Kidney tubule cell (primary cell): ENCODE measurements around the gene ASAP2.
"Not testable (repeated sequence)": the region's sequence is repeated elsewhere in the genome, so short reads cannot be mapped to it uniquely, and the experiment has no call there.

Experiments used
- DNase-seq: peaks from one replicate; pipeline ENCODE4 v3.0.0-alpha.2; 2018; ENCODE audit warnings: low spot score

The ASAP2 gene

DNA sequence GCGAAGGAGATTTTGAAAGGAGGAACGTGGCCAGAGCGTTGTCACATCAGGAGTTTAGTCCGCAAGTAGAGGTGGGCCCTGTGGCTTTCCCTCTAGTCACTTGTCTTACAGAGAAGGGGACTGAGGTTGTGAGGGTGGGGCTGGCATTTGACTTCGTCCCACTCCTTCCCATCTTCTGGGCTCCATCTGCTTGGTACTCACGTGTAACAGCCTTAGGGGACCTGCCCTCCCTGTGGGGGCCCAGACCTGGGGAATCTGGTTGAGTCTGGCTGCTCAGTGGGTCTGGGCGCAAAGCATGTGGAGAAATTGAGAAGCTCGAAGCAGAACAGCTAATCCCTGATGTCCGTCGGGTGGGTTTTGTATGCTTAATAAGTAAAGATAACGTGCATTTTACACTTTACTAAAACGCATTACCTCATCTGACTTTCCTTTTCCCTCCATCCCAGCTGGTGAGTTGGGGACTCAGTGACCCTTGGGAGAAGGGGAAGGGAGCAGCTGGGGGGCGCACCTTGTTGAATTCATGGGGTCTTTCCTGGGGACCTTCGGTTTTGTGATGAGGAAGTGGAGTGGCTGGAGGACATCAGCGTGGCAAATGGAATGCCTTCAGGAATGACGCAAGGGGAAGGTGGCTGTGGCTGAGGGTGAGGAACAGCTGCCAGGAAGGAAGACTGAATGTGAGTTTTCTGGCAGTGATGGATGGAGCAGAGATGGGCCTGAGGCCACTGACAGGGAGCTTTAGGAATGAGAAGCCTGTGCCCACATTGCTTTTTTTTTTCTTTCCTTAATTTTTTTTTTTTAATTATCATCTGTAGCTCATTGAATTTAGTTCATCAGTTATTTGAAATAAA, 44.8 kb downstream of the ASAP2 start:
- peak; percentile 90 for DNase-seq

DNA sequence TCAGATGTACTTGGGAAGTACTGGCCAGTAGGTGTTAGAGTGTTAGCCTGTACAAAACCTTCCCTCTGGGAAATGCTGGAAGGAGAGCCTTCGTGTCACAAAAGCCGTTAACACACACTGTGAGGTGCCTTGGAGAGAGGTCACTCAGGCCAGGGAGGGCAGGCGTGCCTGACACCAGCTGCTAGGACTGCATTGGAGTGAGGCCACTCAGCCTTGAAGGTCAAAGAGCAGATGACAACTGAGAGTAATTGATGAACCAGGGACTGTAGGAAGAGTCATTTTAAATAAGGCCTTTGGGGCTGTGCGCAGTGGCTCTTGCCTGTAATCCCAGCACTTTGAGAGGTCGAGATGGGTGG, 45.4 kb downstream of the ASAP2 start:
- peak; percentile 63 for DNase-seq

DNA sequence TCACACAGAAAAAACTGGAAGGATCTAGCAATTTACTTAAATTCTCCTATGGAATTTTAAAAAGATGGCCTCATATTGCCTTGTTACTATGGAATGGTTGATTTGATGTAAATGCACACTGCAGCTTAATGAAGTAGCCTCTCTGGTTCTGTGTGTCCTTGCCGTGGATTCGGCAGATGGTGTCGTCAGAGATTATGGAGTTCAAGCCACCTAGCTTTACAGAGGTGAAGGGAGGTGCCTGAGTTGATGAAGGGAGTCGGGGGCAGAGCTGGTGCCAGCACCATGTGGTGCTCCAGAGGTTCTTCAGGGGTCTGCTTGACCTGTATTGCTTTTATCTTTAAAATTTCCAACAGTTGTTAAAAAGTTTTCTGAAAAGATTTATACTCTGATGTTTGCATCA, 48.8 kb downstream of the ASAP2 start:
- no peak for DNase-seq

- no peak for DNase-seq
Measured at GRCh38 chr2:9256147-9256546, 49.5 kb downstream of the ASAP2 start.

- peak; percentile 42 for DNase-seq
Measured at GRCh38 chr2:9256570-9257043, 50.0 kb downstream of the ASAP2 start.

DNA sequence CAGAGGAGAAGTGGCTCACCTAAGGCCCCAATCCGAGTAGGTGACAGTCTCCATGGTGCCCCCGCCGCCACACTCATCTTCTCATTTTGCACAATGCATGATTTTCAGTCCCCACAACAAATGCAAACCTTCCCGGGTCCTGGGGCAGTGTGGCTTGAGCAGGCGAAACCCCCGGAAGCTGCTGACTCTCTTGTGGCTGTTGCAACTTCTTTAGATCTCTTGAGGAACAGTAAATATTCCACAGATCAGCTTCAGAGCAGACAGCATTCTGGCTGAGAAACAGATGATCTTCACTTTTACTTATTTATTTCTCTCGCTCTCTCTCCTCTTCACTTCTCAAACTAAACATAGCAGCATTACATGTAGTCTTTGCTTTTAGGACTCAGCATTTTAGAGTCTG, 51.9 kb downstream of the ASAP2 start:
- DNase-seq = no peak

DNA sequence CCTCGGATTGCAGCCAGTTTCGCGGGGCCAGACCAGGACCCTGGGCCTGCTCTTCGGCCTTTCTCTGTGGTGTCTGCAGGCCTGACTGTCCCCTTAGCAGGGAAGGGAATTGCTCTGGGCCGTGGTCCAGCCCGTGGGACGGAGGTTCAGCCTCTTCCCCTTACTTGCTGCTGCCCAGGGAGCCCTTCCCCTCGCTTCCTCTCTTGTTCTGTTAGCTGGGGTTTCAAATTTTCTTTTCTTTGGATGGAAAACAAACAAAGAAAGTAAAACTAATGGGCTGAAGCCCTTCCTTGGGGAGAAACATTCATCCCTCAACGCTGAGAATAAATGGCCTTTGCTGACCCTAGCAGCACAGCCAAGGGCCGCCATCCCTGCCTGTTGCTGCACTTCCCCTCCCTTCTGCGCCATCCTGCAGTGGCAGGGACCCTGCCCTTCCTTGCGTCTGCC, 52.4 kb downstream of the ASAP2 start:
- no peak for DNase-seq

- DNase-seq = no peak
Measured at GRCh38 chr2:9260464-9260918, 53.9 kb downstream of the ASAP2 start.

DNA sequence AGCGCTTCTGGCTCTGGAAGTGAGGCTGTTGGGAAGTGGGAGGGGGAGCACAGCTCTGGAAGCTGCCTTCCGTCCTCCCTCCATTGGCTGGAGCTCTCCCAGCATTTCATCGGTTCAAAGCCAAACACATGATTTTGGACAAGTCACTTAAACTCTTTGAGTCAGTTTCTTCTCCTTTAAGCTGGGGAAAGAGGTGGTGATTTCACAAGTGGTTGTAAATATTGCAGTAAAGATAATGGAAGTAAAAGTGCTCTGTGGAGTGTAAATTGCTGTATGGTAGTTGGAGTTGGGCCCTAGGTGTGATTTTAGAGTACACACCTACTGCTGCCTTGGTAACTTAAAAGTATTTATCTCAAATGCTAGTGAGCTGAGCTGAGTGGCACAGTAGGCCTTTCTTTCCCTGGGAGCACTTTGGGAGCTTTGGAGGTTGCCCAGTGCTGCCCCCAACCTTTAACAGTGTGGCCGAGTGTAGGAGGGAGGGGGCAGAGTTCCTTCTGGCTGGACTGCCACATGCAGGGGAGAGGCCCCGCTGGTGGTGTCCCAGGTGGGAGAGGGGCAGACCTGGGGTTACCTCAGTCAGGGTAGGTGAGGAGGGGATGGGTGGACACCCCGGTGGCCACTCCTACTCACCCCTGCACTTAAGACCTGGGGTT, 54.7 kb downstream of the ASAP2 start:
- no peak for DNase-seq

- no peak for DNase-seq
Measured at GRCh38 chr2:9262671-9263171, 56.1 kb downstream of the ASAP2 start.

- no peak for DNase-seq
Measured at GRCh38 chr2:9263428-9263827, 56.8 kb downstream of the ASAP2 start.

GRCh38 chr2:9264301-9264700, 57.7 kb downstream of the ASAP2 start:
- DNase-seq = peak; percentile 83

- DNase-seq = no peak
Measured at GRCh38 chr2:9266711-9267110, 60.1 kb downstream of the ASAP2 start.

DNA sequence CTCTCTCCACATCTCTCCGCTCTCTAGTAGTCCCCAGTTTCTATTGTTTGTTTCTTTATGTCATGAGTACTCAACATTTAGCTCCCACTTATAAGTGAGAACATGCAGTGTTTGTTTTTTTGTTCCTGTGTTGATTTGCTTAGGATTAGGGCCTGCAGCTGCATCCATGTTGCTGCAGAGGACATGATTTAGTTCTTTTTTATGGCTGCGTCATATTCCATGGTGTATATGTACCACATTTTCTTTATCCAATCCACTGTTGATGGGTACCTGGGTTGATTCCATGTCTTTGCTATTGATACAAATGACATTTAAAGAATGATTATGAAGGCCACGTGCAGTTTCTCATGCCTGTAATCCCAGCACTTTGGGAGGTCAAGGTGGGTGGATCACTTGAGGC, 60.7 kb downstream of the ASAP2 start:
- DNase-seq = not testable (repeated sequence)

DNA sequence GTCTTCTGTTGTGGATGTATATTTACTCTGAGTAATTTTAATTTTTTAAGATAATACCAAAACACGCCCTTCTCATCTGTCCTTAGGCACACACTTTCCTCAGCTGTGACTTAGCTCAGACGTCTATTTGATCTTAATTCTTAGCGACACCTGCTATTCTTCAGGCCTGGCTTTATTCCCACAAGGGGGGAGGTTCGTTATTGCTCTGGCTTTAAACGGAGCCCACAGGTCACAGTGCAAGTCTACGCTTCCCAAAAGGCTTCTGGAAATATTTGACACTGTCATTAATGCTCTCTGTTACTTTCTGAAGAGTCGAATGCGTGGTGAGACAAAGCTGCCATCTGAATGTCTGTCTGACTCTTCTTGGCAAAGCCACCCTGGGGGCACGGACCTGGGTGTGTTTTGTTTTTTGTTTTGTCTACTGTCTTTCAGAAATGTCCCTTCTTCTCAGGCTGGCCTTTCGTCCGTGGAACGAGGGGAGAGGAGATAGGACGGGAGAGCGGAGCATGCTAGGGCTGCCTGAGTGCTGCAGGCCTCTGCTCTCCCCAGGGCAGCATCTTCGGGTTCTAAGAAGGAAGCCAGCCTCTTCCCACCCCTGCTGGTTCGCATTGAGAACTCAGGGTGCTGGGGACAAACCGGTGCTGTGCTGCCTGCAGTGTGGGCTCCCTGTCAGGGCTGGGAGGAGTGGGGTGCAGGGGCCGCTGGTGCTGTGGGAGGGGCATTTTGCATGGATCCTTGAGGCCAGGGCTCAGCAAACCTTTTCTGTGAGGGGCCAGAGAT, 61.9 kb downstream of the ASAP2 start:
- DNase-seq = no peak

DNA sequence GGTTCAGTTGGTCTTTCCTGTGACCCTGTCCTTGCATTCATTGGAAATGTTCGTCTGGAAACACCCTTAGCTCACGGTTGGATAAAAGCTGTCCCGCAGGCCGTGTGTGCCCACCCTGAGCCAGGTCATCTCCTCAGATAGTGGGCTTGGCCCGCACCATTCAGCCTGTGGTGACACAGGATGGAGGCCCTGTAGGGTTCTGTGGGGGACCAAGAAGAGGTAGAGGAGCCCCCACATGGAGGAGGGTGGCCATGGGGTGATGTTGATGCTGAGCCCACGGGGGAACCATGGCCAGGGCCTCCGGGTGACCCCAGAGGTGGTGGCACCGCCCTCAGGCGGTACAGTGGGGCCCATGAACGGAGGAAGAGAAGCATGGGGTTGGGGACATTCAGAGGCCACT, 62.7 kb downstream of the ASAP2 start:
- DNase-seq = no peak

DNA sequence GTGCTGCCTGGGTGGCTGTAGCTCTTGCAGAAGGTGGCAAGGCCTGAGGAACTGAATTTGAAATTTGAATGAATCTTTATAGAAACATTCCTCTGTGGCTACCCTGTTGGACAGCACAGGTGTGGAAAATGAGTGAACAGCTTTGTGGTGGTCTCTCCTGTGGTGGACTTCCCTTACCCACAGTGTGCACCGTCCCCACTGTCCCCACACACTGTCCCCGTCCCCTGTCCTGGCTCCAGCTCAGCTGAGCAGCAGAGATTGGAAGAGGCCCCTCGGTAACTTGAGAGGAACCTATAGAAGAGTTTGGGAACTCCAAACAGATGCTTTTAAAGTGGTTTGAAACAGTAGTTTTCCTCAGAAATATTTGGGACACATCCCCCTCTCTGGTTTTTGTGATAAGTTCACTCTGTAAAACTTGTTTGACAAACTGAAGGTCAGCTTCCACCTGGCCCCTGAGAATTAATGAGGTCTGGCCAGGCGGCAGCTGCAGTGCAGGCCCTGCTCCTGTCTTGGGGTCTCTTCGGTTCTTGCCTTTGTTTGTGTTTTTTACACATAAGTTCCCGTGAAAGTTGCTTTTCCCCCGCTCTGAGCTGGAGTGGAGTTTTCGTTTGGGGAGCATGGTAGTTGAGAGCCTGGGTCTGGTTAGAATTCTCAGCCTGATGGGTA, 63.2 kb downstream of the ASAP2 start:
- DNase-seq = no peak

- DNase-seq = no peak
Measured at GRCh38 chr2:9271091-9271490, 64.5 kb downstream of the ASAP2 start.

GRCh38 chr2:9271691-9272090, 65.1 kb downstream of the ASAP2 start:
- DNase-seq = no peak

DNA sequence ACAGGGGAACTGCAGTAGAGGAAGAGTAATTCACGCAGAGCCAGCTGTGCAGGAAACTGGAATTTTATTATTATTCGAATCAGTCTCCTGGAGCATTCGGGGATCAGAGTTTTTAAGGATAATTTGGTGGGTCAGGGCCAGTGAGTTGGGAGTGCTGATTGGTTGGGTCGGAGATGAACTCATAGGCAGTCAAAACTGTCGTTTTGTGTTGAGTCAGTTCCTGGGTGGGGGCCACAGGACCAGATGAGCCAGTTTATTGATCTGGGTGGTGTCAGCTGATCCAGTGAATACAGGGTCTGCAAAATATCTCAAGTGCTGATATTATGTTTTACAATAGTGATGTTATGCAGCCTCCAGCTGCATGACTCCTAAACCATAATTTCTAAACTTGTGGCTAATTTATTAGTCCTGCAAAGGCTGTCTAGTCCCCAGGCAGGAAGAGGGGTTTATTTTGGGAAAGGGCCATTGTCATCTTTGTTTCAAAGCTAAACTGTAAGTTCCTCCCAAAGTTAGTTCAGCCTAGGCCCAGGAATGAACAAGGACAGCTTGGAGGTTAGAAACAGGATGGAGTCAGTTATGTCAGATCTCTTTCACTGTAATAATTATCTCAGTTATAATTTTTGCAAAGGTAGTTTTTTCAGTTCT, 67.0 kb downstream of the ASAP2 start:
- DNase-seq = no peak

GRCh38 chr2:9274701-9275343, 68.2 kb downstream of the ASAP2 start:
- peak; percentile 14 for DNase-seq
